Measurements from ENCODE around the gene CPLX1. TPM values are rescaled to one million over a fixed set of nuclear protein-coding genes. Genes with fewer than 3 reads are reported as not detected.
"Not testable (repeated sequence)": the region's sequence is repeated elsewhere in the genome, so short reads cannot be mapped to it uniquely, and the experiment has no call there.

The CPLX1 gene
- total and polyA plus RNA-seq, 12 donors = 1.5 to 10.8 (median 2.3) TPM

GRCh38 chr4:779555-779954 is 46.4 kb downstream of the CPLX1 start:
- peaks cover 0 to 4% (median 2%) of the 10 kb centered on the region in 7 donors for H3K27me3 ChIP-seq
- no peaks in the 10 kb centered on the region for H3K9me3 ChIP-seq
- H3K4me3 ChIP-seq = peak overlapping the region in 1 of 10 donors; percentile 95
- peaks cover 5 to 69% (median 53%) of the 10 kb centered on the region in 9 donors for H3K4me1 ChIP-seq
- intact Hi-C loops (cut with DNase I) = no loop called here
- H3K27ac ChIP-seq = no peak overlapping the region
- 89 to 90% methylated on average over 2 of the region's 2 CpGs for WGBS, 2 donors
- H3K36me3 ChIP-seq = peaks cover 0 to 58% (median 23%) of the 10 kb centered on the region in 9 donors
- ATAC-seq (no peak), DNase-seq (no peak)
- TF ChIP-seq, protein P1, sequence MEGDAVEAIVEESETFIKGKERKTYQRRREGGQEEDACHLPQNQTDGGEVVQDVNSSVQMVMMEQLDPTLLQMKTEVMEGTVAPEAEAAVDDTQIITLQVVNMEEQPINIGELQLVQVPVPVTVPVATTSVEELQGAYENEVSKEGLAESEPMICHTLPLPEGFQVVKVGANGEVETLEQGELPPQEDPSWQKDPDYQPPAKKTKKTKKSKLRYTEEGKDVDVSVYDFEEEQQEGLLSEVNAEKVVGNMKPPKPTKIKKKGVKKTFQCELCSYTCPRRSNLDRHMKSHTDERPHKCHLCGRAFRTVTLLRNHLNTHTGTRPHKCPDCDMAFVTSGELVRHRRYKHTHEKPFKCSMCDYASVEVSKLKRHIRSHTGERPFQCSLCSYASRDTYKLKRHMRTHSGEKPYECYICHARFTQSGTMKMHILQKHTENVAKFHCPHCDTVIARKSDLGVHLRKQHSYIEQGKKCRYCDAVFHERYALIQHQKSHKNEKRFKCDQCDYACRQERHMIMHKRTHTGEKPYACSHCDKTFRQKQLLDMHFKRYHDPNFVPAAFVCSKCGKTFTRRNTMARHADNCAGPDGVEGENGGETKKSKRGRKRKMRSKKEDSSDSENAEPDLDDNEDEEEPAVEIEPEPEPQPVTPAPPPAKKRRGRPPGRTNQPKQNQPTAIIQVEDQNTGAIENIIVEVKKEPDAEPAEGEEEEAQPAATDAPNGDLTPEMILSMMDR (IDR thresholded peaks at IDR 0.05) = no peak

- DNase-seq = no peak
- WGBS, 2 donors = 86 to 96% methylated on average over 6 of the region's 6 CpGs
- intact Hi-C loops (cut with DNase I) = no loop called here
- H3K4me3 ChIP-seq = no peak overlapping the region
- peaks cover 8 to 78% (median 64%) of the 10 kb centered on the region in 9 donors for H3K4me1 ChIP-seq
- H3K27ac ChIP-seq = no peak overlapping the region
- ATAC-seq = no peak
- TF ChIP-seq, protein P1 (IDR thresholded peaks at IDR 0.05) = no peak
- no peaks in the 10 kb centered on the region for H3K27me3 ChIP-seq
- peaks cover 0 to 75% (median 27%) of the 10 kb centered on the region in 9 donors for H3K36me3 ChIP-seq
- no peaks in the 10 kb centered on the region for H3K9me3 ChIP-seq
These were observed 48.2 kb downstream of the CPLX1 start for GRCh38 chr4:777520-778262.

DNA sequence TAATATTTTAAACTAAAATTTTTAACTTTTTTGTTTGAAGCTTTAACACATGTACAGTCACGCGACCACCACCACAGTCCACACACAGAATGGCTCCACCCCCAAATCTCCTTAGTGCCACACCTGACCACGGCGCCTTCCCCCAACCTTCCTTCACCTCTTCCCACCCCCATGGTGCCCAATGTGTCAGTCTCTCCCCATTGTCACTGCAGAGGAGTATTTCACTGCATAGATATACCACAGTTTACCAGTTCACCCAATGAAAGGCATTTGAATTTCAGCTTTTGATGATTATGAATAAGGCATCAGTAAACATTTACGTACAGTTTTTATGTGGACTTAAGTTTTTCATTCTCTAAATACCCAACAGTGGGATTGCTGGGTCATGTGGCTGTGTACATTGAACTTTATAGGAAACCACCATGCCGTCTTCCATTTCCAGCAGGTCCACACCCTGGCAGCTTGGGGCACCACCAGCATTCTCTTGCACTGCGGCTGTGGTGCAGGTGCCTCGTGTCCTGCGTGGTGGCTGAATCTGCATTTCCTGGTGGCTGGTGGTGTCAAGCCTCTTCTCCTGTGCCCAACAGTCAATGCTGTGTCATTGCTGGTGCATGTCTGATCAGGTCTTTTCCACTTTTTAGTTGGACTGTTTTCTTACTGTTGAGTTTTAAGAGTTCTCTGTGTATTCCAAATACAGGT is 49.0 kb downstream of the CPLX1 start:
- ATAC-seq (no peak), DNase-seq (no peak)
- Histone ChIP-seq H3K27me3 (no peaks in the 10 kb centered on the region), H3K36me3 (peaks cover 0 to 78% (median 27%) of the 10 kb centered on the region in 9 donors), H3K27ac (no peak overlapping the region), H3K4me3 (no peak overlapping the region), H3K9me3 (no peaks in the 10 kb centered on the region), H3K4me1 (peaks cover 11 to 78% (median 62%) of the 10 kb centered on the region in 9 donors)
- intact Hi-C loops (cut with DNase I) = no loop called here
- TF ChIP-seq, protein P1 (IDR thresholded peaks at IDR 0.05) = no peak
- WGBS, 2 donors = 95 to 96% methylated on average over 9 of the region's 9 CpGs

DNA sequence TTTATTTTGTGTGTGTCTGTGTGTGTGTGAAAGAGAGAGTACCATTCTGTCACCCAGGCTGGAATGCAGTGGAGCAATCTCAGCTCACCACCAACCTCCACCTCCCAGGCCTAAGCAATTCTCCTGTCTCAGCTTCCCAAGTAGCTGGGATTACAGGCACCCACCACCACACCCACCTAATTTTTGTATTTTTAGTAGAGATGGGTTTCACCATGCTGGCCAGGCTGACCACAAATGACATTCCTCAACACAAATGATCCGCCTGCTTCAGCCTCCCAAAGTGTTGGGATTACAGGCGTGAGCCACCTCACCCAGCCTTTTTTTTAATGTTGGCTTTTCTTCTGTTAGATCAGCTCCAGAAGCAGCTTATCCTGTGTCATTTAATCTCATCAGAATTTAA is 50.4 kb downstream of the CPLX1 start:
- H3K27ac ChIP-seq; DNase-seq; H3K4me3 ChIP-seq; ATAC-seq; H3K9me3 ChIP-seq; H3K27me3 ChIP-seq; intact Hi-C loops (cut with DNase I): not testable (repeated sequence)
- Histone ChIP-seq H3K4me1 (peaks cover 13 to 86% (median 61%) of the 10 kb centered on the region in 9 donors), H3K36me3 (peaks cover 0 to 91% (median 27%) of the 10 kb centered on the region in 9 donors)
- 98 to 99% methylated on average over 2 of the region's 2 CpGs for WGBS, 2 donors

DNA sequence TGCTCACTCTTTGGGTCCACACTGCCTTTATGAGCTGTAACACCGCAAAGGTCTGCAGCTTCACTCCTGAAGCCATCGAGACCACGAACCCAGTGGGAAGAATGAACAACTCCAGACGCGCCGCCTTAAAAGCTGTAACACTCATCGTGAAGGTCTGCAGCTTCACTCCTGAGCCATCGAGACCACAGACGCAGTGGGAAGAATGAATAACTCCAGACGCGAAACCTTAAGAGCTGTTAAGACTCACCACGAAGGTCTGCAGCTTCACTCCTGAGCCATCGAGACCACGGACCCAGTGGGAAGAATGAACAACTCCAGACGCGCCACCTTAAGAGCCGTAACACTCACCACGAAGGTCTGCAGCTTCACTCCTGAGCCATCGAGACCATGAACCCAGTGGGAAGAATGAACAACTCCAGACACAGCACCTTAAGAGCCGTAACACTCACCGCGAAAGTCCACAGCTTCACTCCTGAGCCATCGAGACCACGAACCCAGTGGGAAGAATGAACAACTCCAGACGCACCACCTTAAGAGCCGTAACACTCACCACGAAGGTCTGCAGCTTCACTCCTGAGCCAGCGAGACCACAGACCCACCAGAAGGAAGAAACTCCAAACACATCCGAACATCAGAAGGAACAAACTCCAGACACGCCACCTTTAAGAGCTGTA is 51.4 kb downstream of the CPLX1 start:
- H3K4me3 ChIP-seq; ATAC-seq; DNase-seq; H3K27ac ChIP-seq; intact Hi-C loops (cut with DNase I); H3K9me3 ChIP-seq; H3K27me3 ChIP-seq: not testable (repeated sequence)
- Histone ChIP-seq H3K4me1 (peaks cover 11 to 84% (median 52%) of the 10 kb centered on the region in 9 donors), H3K36me3 (peaks cover 0 to 92% (median 24%) of the 10 kb centered on the region in 9 donors)
- WGBS, 2 donors = 92 to 94% methylated on average over 30 of the region's 30 CpGs

Measured in heart right ventricle (tissue), 16 donors.